SH-SY5Y (cell line): Measurements from ENCODE around the gene OMG.

ENCODE experiments used
- GATA2 ChIP-seq: IDR thresholded peaks from 2 replicates; pipeline ENCODE4 v1.6.1; 2011; ENCODE audit warnings: mild to moderate bottlenecking, low read depth, low read length
- GATA3 ChIP-seq: IDR thresholded peaks from 2 replicates; pipeline ENCODE4 v1.6.1; 2011; ENCODE audit warnings: low read depth, mild to moderate bottlenecking, low read length, moderate library complexity

DNA sequence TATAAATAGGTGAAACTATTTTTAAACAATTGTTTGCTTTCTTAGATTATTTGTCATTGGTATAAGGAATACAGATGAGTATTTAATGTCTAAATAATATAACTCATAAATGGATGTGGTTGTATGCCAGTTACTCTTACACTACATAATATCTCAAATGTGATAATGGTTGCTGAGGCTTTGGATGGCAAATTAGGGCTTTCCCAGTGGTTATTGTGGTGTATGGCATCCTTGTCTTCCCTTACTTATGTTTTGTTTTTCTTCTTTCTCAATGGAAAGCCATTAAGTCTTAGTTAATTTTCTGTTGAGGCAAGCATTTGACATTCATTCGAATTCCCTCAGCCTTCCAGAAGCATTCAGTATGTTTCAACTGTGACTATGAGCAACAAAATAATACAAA lies 10.5 kb downstream of the OMG start:
- TF ChIP-seq GATA2 (no peak), GATA3 (no peak)
